Activated naive CD8-positive, alpha-beta T cell treated with anti-CD3 and anti-CD28 coated beads, Interleukin-2, amount 50 U/mL, for 16 hours (primary cell): Measurements from ENCODE around the gene NLRP5.
"Not testable (repeated sequence)": the region's sequence is repeated elsewhere in the genome, so short reads cannot be mapped to it uniquely, and the experiment has no call there.

ENCODE experiments used
- DNase-seq: peaks from one replicate; pipeline ENCODE4 v3.0.0-alpha.2; 2020; ENCODE audit warnings: low read depth, low spot score

The NLRP5 gene

GRCh38 chr19:56098731-56099568 lies 112.4 kb downstream of the NLRP5 start:
- DNase-seq = no peak

DNA sequence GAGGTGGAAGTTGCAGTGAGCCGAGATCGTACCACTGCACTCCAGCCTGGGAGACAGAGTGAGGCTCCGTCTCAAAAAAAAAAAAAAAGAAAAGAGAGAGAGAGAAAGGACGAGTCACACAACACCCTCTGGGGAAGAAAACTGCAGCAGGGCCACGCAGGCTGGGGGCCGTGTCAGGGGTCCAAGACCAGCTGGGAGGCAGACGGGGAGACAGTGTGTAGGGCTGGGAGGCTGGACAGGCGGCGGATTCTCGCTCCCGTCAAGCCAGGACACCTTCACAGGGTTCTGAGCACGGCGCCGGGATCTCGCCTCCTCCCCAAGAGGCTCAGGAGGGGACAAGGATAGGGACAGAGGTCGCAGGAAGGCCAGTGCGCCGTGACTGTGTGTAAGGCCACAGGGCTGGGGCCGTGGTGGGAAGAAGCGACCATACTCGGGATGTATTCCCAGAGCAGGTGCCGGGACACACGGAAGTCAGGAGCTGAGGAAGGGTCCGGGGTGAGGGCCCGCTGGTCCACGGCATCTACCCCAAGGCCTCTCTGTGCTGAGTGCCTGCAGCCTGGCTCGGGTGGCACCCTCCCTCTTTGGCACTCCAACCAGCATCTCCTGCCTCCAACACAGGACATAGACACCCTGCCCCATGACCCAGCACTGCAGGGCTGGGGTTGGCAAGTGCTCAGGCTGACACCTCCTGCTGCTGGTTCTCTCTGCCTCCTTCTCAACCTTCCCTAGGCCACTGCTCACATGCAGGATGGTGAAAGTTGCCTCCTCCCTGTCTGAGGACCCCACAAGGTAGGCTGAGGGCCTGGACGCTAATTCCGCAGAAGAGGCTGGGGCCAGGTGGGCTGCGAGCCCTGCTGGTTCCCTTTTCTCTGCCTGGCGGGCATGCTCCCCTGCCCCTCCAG lies 113.3 kb downstream of the NLRP5 start:
- DNase-seq = no peak

- no peak for DNase-seq
Measured at GRCh38 chr19:56101095-56101494, 114.5 kb downstream of the NLRP5 start.

- no peak for DNase-seq
Measured at GRCh38 chr19:56101746-56102535, 115.4 kb downstream of the NLRP5 start.

DNA sequence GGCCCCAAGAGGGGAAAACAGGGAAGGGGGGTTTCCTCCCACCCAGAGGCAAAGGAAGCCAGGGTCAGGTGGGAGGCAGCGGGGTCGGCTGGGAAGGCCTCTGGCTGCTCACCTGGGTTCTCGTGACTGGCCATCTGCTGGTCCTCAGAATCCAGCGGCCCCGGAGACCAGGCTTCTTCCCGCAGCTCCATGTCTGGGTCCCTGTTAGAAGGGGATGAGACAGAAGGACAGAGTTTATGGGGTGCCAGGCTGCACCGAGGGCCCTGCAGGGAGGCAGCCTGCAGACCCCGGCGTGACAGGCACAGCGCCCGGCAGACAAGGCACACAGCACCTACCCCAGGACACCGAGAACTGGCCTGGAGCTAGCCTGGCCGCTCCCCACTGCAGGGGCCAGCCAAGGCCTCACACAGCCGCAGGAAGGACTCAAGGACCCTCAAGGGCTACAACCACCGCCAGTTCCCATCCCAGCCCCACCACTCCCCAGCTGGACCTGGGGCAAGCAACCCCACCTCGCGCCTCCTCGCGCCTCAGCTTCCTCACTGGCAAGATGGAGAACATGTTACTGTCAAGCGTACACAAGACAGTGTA lies 116.5 kb downstream of the NLRP5 start:
- no peak for DNase-seq

DNA sequence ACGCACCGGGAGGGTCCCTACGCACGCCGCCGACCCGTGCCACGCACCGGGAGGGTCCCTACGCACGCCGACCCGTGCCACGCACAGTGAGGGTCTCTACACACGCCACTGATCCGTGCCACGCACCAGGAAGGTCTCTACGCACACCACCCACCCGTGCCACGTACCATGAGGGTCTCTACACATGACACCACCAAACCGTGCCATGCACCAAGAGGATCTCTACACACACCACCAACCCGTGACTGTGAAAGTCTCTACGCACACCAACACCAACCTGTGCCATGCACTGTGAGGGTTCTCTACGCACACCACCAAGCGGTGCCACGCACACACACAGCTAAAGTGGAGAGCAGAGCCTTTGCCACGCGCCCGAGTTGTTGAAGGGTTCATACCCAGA lies 117.8 kb downstream of the NLRP5 start:
- no peak for DNase-seq

DNA sequence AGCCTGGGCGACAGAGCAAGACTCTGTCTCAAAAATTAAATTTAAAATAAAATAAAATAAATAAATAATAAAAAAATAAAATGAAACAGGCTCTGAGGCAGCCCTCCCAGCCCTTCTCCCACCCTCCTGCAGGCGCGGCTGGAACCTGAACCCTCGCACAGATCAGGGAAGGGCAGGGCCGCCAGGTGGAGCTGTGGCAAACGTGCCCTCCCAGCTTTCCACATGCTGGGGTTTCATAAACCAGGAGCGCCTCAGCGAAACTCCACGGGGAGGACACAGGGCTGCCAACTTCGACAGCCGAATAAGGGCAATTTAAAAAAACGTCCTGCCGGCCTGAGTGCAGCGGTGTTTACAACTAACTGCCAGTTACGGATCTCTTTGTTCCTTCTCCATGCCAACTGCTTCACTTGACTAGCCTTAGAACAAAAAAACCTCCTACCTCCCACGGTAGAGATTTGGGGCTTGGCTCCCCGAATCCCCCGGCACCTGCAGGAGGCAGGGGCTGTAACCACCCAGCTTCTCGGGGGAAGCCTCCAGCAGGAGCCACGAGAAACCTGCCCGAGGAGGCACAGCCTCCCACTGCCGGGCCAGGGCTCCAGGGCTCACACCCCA lies 118.6 kb downstream of the NLRP5 start:
- DNase-seq = no peak

- DNase-seq = not testable (repeated sequence)
Measured at GRCh38 chr19:56105831-56106396, 119.3 kb downstream of the NLRP5 start.

DNA sequence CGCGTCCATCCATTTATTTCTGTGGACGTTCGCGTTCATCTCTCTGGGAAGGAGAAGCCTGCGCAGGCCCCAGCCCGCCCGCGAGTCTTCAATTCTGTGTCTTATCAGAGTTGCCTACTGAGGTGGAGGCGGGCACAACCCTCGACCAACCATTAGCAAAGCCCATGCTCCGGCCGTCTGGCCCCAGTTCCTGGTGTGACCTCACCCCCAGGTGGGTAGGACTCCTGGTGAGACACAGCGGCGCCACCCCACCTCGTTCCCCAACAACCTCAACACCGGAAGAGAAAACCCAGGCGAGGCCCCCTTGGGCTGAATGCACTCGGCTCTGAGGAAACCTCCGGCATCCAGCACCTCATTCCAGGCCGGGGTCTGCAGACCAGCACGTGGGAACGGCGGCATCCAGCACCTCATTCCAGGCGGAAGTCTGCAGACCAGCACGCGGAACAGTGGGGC lies 119.8 kb downstream of the NLRP5 start:
- DNase-seq = no peak

- no peak for DNase-seq
Measured at GRCh38 chr19:56106993-56107392, 120.4 kb downstream of the NLRP5 start.

DNA sequence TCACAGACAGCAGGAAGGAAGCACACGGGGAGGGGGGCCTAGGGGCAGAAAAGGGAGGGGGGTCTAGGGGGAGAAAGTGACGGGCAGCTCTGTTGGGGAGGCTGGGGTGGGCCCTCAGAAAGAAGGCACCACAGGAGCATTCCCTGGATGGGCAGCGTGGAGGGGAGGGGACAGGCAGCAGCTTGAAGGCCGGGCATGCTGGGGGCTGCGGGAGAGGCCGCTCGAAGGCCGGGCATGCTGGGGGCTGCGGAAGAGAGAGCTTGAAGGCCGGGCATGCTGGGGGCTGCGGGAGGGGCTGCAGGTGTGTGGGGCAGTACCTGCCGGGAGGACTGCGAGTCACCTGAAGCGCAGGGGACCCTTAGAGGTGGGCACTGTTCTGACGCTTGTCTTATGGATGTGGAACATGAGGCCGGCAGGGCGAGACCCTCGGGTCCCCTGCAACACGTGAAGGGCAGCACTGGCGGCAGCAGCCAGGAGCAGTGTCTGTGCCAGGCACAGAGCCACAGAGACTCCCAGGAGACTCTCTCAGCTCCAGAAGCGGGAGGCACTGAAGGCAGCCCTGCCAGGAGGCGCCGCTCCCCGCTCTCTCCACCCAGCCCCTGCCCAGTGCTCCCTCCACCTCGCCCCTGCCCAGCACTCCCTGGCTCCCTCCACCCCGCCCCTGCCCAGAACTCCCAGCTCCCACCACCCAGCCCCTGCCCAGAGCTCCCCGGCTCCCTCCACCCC lies 121.2 kb downstream of the NLRP5 start:
- no peak for DNase-seq

- DNase-seq = no peak
Measured at GRCh38 chr19:56108447-56109195, 122.0 kb downstream of the NLRP5 start.

- no peak for DNase-seq
Measured at GRCh38 chr19:56109226-56109625, 122.7 kb downstream of the NLRP5 start.

DNA sequence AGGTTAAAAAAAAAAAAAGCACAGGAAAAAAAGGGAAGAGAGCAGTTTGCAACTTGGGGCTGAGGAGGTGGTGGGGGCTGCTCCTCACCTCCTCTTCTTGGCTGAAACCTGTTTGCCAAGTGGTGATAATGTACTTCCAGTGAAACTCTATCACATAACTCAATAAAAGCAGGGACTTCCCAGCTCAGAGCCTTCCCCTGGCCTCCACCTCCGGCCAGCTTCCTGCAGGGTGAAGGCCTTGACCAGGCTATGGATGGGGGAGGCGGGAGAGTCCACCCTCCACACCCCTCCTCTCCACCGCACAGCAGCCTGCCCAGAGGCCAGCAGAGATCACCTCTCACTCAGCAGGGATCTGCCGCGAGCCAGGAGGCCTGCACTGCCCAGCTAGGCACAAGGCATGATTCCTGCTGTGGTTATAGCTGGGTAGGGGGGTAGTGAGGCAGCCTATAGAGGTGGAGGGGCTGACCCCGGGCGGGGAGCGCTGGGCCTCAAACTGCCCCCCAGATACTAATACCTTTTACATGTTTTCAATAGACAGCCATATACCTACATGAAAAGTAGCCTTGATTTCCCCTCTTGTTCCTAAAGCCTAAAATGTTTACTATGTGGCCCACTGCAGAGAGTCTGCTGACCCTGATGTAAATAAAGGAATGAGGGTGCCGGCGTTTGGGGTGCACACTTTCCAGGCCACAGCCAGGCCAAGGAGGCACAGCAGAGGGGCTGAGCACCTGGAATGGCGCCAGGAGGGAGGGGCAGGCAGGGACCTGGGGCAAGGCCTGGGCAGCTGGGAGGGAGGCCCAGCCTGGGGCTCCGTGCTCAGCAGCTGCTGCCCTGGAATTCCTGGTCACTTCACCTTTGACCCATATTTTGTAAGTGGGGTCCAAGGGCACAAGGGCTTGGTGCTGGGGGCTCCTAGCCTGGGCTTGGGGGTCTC lies 124.2 kb downstream of the NLRP5 start:
- no peak for DNase-seq
